ENCODE measurements around the gene FKBP2.

Gene FKBP2

DNA sequence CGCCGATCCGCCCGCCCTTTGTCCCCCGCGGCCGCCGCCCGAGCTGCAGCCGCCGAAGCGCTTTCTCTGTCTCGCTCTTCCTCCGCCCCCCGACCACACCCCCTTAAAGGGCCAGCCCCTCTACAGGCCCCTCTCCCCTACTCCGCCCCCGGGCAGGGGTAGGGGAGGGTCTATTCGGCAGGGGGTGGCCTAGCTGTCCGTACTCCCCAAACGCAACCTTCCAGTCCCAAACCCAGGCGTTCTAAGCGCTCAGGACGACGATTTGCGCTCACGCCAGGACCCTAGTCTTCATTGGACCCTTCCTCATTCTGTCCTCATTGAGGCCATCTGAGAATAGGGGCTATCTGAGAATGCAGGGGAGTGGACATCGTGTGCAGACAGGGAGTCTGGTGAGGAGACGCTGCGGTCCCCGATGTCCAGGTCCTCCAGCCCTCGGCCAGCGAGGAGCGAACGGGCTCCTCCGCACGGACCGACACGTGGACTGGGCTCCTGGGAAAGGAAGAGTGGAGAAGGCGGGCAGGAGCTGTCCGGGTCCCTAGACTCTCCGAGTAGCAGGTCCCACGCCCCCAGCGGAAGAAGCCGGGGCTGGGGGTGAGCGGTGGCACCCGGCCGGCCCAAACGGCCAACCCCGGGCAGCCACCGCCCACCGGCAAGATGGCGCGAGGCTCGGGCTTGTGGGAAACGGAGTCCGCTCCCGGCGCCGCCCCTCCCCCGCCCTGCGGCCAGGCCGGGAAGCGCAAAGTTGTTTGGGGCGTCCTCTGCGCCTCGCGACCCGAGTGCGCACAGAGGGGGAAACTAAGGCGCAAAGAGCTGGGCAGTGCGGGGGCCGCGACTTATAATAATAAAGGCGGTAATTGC, 6.2 kb downstream of the FKBP2 start, which contains the start of gene PPP1R14B:
Gene PPP1R14B (minus strand): TSS at position 73 of the 858 bp plus-strand sequence. CDS start 270 bp downstream, outside the sequence.
- H3K4me1 Mint-ChIP-seq = peaks cover 38% of the 10 kb centered on the region
- H3K27me3 Mint-ChIP-seq = no peaks in the 10 kb centered on the region
- ATAC-seq = peak; percentile 43
- DNase-seq = peak; percentile 87
- H3K9me3 Mint-ChIP-seq = no peaks in the 10 kb centered on the region
- peak within 1 kb of the TSS; percentile 92 for H3K4me3 Mint-ChIP-seq
- H3K27ac Mint-ChIP-seq = peak within 1 kb of the TSS; percentile 96
- peaks cover 14% of the 10 kb centered on the region for H3K36me3 Mint-ChIP-seq (ENCODE audit: low read depth)

- no peak for DNase-seq
- H3K36me3 Mint-ChIP-seq (ENCODE audit: low read depth) = peaks cover 10% of the 10 kb centered on the region
These were observed 7.0 kb downstream of the FKBP2 start for GRCh38 chr11:64247729-64248531.

DNA sequence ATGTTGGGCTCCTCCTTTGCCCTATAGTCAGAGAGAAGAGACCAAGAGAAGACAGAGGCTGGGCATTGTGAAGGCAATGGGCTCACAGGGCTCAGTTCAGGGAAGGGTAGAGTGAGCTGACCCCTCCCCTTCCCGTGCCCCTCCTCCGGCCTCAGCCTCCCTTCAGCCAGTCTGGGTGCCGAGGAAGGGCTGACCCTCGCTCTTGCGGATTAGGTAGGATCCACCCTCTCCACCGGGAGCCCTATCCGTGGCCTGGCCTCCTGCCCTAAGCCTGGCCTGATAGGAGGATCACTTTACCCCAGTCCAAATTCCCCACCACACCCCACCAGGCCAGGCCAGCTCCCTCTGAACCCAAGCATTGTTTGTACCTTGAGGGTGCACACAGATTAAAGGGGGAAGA, 7.7 kb downstream of the FKBP2 start:
- DNase-seq (no peak), ATAC-seq (no peak)
- H3K36me3 Mint-ChIP-seq (ENCODE audit: low read depth) = peaks cover 5% of the 10 kb centered on the region
- H3K9me3 Mint-ChIP-seq = no peaks in the 10 kb centered on the region
- H3K27ac Mint-ChIP-seq = no peak overlapping the region
- no peak overlapping the region for H3K4me3 Mint-ChIP-seq
- no peaks in the 10 kb centered on the region for H3K27me3 Mint-ChIP-seq
- H3K4me1 Mint-ChIP-seq = peaks cover 29% of the 10 kb centered on the region

More at GRCh38 chr11:64247729-64248531, 7.0 kb downstream of the FKBP2 start:
- peaks cover 35% of the 10 kb centered on the region for H3K4me1 Mint-ChIP-seq
- H3K27me3 Mint-ChIP-seq = no peaks in the 10 kb centered on the region
- ATAC-seq = no peak
- peak overlapping the region; percentile 71 for H3K27ac Mint-ChIP-seq
- no peaks in the 10 kb centered on the region for H3K9me3 Mint-ChIP-seq
- H3K4me3 Mint-ChIP-seq = peak overlapping the region; percentile 83

- ATAC-seq (no peak), DNase-seq (no peak)
- Mint-ChIP-seq H3K9me3 (no peaks in the 10 kb centered on the region), H3K4me1 (peaks cover 25% of the 10 kb centered on the region), H3K27me3 (no peaks in the 10 kb centered on the region), H3K4me3 (no peak overlapping the region), H3K27ac (no peak overlapping the region), H3K36me3 (ENCODE audit: low read depth) (peaks cover 1% of the 10 kb centered on the region)
These were observed 8.1 kb downstream of the FKBP2 start for GRCh38 chr11:64249038-64249437.

- Mint-ChIP-seq H3K4me3 (no peak overlapping the region), H3K36me3 (ENCODE audit: low read depth) (peaks cover 1% of the 10 kb centered on the region), H3K27ac (no peak overlapping the region), H3K4me1 (peaks cover 22% of the 10 kb centered on the region), H3K27me3 (no peaks in the 10 kb centered on the region), H3K9me3 (no peaks in the 10 kb centered on the region)
- DNase-seq (no peak), ATAC-seq (no peak)
These were observed 8.9 kb downstream of the FKBP2 start for GRCh38 chr11:64249563-64250414.

GRCh38 chr11:64250415-64251015, 9.6 kb downstream of the FKBP2 start:
- Mint-ChIP-seq H3K4me3 (no peak overlapping the region), H3K9me3 (no peaks in the 10 kb centered on the region), H3K27me3 (no peaks in the 10 kb centered on the region), H3K36me3 (ENCODE audit: low read depth) (peaks cover 1% of the 10 kb centered on the region), H3K27ac (no peak overlapping the region), H3K4me1 (peaks cover 22% of the 10 kb centered on the region)
- ATAC-seq (peak; percentile 2), DNase-seq (no peak)

DNA sequence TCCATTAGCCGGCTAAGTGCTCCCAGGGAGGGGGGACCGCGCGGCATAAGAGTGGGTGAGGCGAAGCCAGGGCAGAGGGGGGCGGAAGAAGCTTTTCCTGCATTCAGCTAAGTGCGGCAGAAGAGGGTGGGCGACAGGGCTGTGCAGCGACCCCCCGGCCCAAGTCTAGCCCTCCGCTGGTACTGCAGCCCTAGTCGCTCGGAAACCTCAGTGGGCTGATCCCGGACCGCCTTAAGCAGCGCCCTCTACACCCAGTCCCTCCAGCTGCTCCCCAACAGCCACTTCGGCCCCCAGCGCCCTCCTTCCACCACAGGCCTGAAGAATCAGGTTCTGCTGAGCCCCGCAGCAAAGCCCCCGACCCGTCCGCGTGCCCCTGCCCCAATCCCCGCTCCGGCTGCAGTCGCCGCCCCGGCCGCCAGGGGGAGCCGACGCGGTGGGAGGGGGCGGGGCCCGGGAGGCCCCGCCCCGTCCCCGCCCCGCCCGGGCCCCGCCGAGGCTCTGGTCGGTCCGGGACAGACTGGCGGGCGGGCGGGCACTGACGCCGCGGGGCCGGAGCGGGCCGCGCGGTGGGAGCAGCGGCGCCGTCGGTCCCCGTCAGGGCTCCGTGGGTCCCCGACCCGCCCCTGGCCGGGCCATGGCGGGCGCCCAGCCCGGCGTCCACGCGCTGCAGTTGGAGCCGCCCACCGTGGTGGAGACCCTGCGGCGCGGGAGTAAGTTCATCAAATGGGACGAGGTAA, 10.3 kb downstream of the FKBP2 start, which contains the start of gene PLCB3:
Gene PLCB3 (plus strand): TSS at position 515 of the 737 bp plus-strand sequence. CDS start 120 bp downstream, at position 635.
- peak; percentile 70 for DNase-seq
- no peaks in the 10 kb centered on the region for H3K36me3 Mint-ChIP-seq (ENCODE audit: low read depth)
- H3K4me3 Mint-ChIP-seq = peak within 1 kb of the TSS; percentile 84
- peak; percentile 61 for ATAC-seq
- H3K27me3 Mint-ChIP-seq = no peaks in the 10 kb centered on the region
- peaks cover 22% of the 10 kb centered on the region for H3K4me1 Mint-ChIP-seq
- H3K27ac Mint-ChIP-seq = no peak within 1 kb of the TSS
- no peaks in the 10 kb centered on the region for H3K9me3 Mint-ChIP-seq

DNA sequence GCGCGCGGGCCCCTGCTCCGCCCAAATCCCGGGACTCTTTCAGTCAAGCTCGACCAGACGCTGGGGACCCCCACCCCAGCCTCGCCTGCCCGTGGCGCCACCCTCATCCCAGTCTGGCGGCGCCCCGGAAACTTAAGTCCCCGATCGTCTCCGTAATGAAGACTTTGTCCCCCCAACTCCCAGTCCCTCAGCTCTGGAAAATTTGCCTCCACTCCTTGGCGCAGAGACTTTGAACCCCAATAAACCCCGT, 10.8 kb downstream of the FKBP2 start:
- H3K4me3 Mint-ChIP-seq = peak overlapping the region; percentile 84
- peaks cover 22% of the 10 kb centered on the region for H3K4me1 Mint-ChIP-seq
- no peak for ATAC-seq
- no peak overlapping the region for H3K27ac Mint-ChIP-seq
- H3K27me3 Mint-ChIP-seq = no peaks in the 10 kb centered on the region
- H3K9me3 Mint-ChIP-seq = no peaks in the 10 kb centered on the region
- no peak for DNase-seq
- H3K36me3 Mint-ChIP-seq (ENCODE audit: low read depth) = no peaks in the 10 kb centered on the region

GRCh38 chr11:64252003-64252872, 11.3 kb downstream of the FKBP2 start:
- DNase-seq = no peak
- no peaks in the 10 kb centered on the region for H3K27me3 Mint-ChIP-seq
- peaks cover 18% of the 10 kb centered on the region for H3K4me1 Mint-ChIP-seq
- no peaks in the 10 kb centered on the region for H3K36me3 Mint-ChIP-seq (ENCODE audit: low read depth)
- no peak for ATAC-seq
- no peak overlapping the region for H3K27ac Mint-ChIP-seq
- peak overlapping the region; percentile 84 for H3K4me3 Mint-ChIP-seq
- no peaks in the 10 kb centered on the region for H3K9me3 Mint-ChIP-seq

DNA sequence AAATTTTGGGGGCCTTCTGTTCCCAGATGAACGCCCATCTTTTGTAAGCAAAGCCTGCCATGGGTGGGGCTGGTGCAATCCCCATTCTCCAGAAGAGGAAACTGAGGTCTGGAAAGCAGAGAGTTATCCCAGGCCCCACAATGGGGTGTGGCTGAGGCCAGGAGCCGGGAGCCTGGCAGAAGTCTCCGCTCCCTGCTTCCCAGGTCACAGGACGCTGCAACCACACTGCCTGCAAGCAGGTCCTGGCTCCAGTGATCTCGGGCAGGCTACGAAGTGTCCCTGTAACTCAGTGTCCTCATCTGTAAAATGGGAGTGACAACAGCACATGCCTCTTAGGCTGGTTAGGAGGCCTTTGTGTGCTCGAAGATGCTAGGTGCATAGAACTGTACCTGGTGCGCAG, 12.1 kb downstream of the FKBP2 start:
- DNase-seq (no peak), ATAC-seq (no peak)
- Mint-ChIP-seq H3K9me3 (no peaks in the 10 kb centered on the region), H3K4me3 (no peak overlapping the region), H3K36me3 (ENCODE audit: low read depth) (no peaks in the 10 kb centered on the region), H3K27me3 (no peaks in the 10 kb centered on the region), H3K27ac (no peak overlapping the region), H3K4me1 (peaks cover 15% of the 10 kb centered on the region)

- H3K4me3 Mint-ChIP-seq = no peak overlapping the region
- H3K9me3 Mint-ChIP-seq = no peaks in the 10 kb centered on the region
- no peak overlapping the region for H3K27ac Mint-ChIP-seq
- peaks cover 14% of the 10 kb centered on the region for H3K4me1 Mint-ChIP-seq
- H3K36me3 Mint-ChIP-seq (ENCODE audit: low read depth) = no peaks in the 10 kb centered on the region
- DNase-seq (no peak), ATAC-seq (no peak)
- no peaks in the 10 kb centered on the region for H3K27me3 Mint-ChIP-seq
These were observed 12.6 kb downstream of the FKBP2 start for GRCh38 chr11:64253481-64253880.

GRCh38 chr11:64254326-64254725, 13.4 kb downstream of the FKBP2 start:
- DNase-seq = no peak
- Mint-ChIP-seq H3K4me1 (peaks cover 14% of the 10 kb centered on the region), H3K9me3 (no peaks in the 10 kb centered on the region), H3K4me3 (no peak overlapping the region), H3K27me3 (no peaks in the 10 kb centered on the region), H3K27ac (no peak overlapping the region), H3K36me3 (ENCODE audit: low read depth) (no peaks in the 10 kb centered on the region)
- no peak for ATAC-seq
